MM.1S (cell line): ENCODE measurements around the gene CCDC66.

Experiments used
- DNase-seq: peaks from one replicate; pipeline ENCODE4 v3.0.0-alpha.2; 2015
- H2AFZ ChIP-seq: fragments of 300-600 bp; sonication (generic); 2 replicates; pipeline ENCODE4 v1.6.0; 2016; ENCODE audit warnings: antibody characterized with exemption, low read length
- H3F3A ChIP-seq: fragments of 300-600 bp; sonication (generic); 2 replicates; pipeline ENCODE4 v1.6.1; 2016; ENCODE audit warnings: mild to moderate bottlenecking, antibody characterized with exemption, low read length, moderate library complexity, mixed read lengths; ENCODE audit not compliant: insufficient read depth
- H3K27ac ChIP-seq: fragments of 300-600 bp; sonication (generic); 2 replicates; pipeline ENCODE4 v1.5.1; 2016; ENCODE audit warnings: mild to moderate bottlenecking, low read length
- H3K27me3 ChIP-seq: fragments of 300-600 bp; sonication (generic); replicated peaks from 2 replicates; pipeline ENCODE4 v1.6.0; 2016; ENCODE audit warnings: low read length; ENCODE audit not compliant: insufficient read depth
- H3K36me3 ChIP-seq: fragments of 300-600 bp; sonication (generic); replicated peaks from 2 replicates; pipeline ENCODE4 v1.6.1; 2016; ENCODE audit warnings: mild to moderate bottlenecking, low read length, mixed read lengths; ENCODE audit not compliant: insufficient read depth
- H3K4me1 ChIP-seq: fragments of 300-600 bp; sonication (generic); 2 replicates; pipeline ENCODE4 v1.6.1; 2016; ENCODE audit warnings: low read length, mixed read lengths
- H3K4me2 ChIP-seq: fragments of 300-600 bp; sonication (generic); 2 replicates; pipeline ENCODE4 v1.6.0; 2016; ENCODE audit warnings: low read depth, low read length
- H3K4me3 ChIP-seq: fragments of 300-600 bp; sonication (generic); 2 replicates; pipeline ENCODE4 v1.5.1; 2016; ENCODE audit warnings: low read length, mixed read lengths
- H3K79me2 ChIP-seq: fragments of 300-600 bp; sonication (generic); 2 replicates; pipeline ENCODE4 v1.6.1; 2016; ENCODE audit warnings: mixed run types, low read length, mixed read lengths
- H3K9ac ChIP-seq: fragments of 300-600 bp; sonication (generic); 2 replicates; pipeline ENCODE4 v1.6.1; 2016; ENCODE audit warnings: low read length, mixed read lengths
- H3K9me2 ChIP-seq: fragments of 300-600 bp; sonication (generic); replicated peaks from 2 replicates; pipeline ENCODE4 v1.6.1; 2016; ENCODE audit warnings: mild to moderate bottlenecking, low read length, mixed read lengths; ENCODE audit not compliant: insufficient read depth
- H3K9me3 ChIP-seq: fragments of 300-600 bp; sonication (generic); replicated peaks from 2 replicates; pipeline ENCODE4 v1.6.1; 2016; ENCODE audit warnings: mild to moderate bottlenecking, low read length, mixed read lengths; ENCODE audit not compliant: insufficient read depth
- H4K20me1 ChIP-seq: fragments of 300-600 bp; sonication (generic); 2 replicates; pipeline ENCODE4 v1.6.1; 2016; ENCODE audit warnings: mild to moderate bottlenecking, low read length, moderate library complexity, mixed read lengths; ENCODE audit not compliant: insufficient read depth
- EZH2 ChIP-seq: fragments of 300-600 bp; sonication (generic); optimal IDR thresholded peaks from 2 replicates; pipeline ENCODE3; 2017; ENCODE audit warnings: low read depth, mild to moderate bottlenecking, antibody characterized with exemption, low read length, mixed read lengths
- EZH2phosphoT487 ChIP-seq: fragments of 300-600 bp; sonication (generic); IDR thresholded peaks from 2 replicates; pipeline ENCODE4 v1.6.1; 2018; ENCODE audit warnings: antibody characterized with exemption, low read length
- TF ChIP-seq, protein P1 (sequence below): fragments of 300-600 bp; sonication (generic); IDR thresholded peaks from 2 replicates; pipeline ENCODE4 v1.5.1; 2016; ENCODE audit warnings: antibody characterized with exemption, low read length, mixed read lengths

CCDC66 gene

DNA sequence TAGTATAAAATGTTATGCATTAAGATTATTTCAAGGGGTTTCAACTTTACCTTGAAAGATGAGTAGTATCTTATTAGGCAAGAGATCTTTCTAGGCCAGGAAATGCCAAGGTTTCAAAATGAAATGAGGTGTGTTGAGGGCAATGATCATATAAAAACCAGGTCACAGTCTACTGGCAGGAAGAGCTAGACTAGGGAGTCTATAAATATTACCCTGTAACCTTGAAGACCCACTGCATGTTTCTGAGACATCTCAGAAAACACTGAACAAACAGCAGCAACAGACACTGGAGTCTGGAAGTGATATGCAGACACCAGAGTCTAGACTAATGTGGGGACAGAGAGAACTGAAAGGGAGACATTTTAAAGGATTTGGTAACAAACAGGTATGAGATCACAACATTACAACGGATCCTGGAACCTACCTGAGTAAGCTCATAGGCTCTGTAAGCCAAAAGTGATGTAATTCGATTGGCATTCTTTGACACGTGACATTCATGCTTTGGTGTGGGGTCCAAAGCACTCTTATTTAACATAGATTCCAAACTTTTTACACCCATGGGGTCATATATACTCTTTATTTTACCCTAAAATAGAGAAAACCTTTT, 111.1 kb downstream of the CCDC66 start:
- Histone ChIP-seq H3K4me1 (no peaks in the 10 kb centered on the region), H3F3A (no peaks in the 10 kb centered on the region), H3K9me2 (no peaks in the 10 kb centered on the region), H3K79me2 (no peaks in the 10 kb centered on the region), H4K20me1 (no peaks in the 10 kb centered on the region), H3K27me3 (no peaks in the 10 kb centered on the region), H3K9ac (no peak overlapping the region), H3K27ac (no peak overlapping the region), H3K4me2 (no peak overlapping the region), H2AFZ (no peak overlapping the region), H3K9me3 (no peaks in the 10 kb centered on the region), H3K4me3 (no peak overlapping the region), H3K36me3 (no peaks in the 10 kb centered on the region; the same call in 1 of the 2 replicates)
- DNase-seq: no peak
- TF ChIP-seq, protein P1, sequence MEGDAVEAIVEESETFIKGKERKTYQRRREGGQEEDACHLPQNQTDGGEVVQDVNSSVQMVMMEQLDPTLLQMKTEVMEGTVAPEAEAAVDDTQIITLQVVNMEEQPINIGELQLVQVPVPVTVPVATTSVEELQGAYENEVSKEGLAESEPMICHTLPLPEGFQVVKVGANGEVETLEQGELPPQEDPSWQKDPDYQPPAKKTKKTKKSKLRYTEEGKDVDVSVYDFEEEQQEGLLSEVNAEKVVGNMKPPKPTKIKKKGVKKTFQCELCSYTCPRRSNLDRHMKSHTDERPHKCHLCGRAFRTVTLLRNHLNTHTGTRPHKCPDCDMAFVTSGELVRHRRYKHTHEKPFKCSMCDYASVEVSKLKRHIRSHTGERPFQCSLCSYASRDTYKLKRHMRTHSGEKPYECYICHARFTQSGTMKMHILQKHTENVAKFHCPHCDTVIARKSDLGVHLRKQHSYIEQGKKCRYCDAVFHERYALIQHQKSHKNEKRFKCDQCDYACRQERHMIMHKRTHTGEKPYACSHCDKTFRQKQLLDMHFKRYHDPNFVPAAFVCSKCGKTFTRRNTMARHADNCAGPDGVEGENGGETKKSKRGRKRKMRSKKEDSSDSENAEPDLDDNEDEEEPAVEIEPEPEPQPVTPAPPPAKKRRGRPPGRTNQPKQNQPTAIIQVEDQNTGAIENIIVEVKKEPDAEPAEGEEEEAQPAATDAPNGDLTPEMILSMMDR: no peak
- TF ChIP-seq EZH2phosphoT487: no peak
- TF ChIP-seq EZH2: no peak
